A549 treated with CpdA at 1 μM for 4 hours (cell line): ENCODE data around the gene KRT81. TPM values are rescaled to one million over a fixed set of nuclear protein-coding genes. Genes with fewer than 3 reads are reported as not detected.

ENCODE experiments used
- total RNA-seq: library from RNA; stranded (reverse); fragments of 200-300 nt; extraction: Qiagen RNA extraction; gene quantifications from 5 replicates; pipeline ENCODE4 v1.2.3, GENCODE V29; 2022; ENCODE audit warnings: low read depth

Gene KRT81
- total RNA-seq = 2,679 to 3,731 TPM (median 3,430 TPM) in 5 replicates

GRCh38 chr12:52291267-52291935 lies at the start of gene KRT81:
Gene KRT81 (minus strand): TSS chr12:52291534. CDS start chr12:52291465, 69 bp downstream.

GRCh38 chr12:52320784-52321400 lies 29.6 kb upstream of the KRT81 start, which contains the start of gene KRT83:
Gene KRT83 (minus strand): TSS chr12:52321398. CDS start chr12:52321335, 63 bp downstream.

DNA sequence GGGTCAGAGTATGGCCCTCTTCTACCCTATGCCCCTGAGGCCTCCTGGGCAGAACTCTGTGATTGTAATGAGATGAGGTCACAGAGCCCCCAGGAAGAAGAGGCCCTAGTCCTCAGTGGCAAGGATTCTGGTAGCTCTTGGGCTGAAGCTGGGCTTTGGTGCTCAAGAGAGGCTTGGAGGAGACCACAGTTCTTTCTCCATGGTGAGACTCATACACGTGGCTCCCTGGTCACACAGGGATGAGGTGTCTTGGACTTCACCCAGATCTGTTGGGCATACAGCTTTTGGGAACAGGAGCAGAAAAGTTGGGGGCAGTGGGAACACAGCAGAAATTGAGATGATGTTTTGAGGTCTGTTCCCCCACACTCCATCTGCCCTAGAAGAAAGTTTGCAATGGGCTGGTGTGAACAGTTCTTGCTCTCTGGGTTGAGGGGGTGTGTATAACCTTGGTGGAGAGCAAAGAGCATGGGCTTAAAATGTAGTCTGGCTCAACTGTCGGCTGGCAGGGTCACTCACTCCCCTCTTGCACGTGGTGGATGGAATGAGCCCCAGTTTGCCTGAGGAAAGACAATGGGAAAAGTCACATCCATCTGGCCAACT lies 16.7 kb downstream of the KRT81 start, which contains the start of gene KRT86:
KRT86 (plus strand) TSS at position 125 of the 600 bp plus-strand sequence. CDS start 27,272 bp downstream, outside the sequence.

Other genes with a start within 250 kb of the KRT81 start
- 29.4 to 44.4 TPM (median 34.5 TPM) in 5 replicates for gene NR4A1, start 240.1 kb downstream of the KRT81 start, total RNA-seq
- 77.7 to 101 TPM (median 99.2 TPM) in 5 replicates for gene ATG101, start 221.6 kb downstream of the KRT81 start, total RNA-seq
- gene SMIM41, start 211.8 kb downstream of the KRT81 start, total RNA-seq = not detected in 5 replicates
- 46.5 to 67.3 TPM (median 57.9 TPM) in 5 replicates for gene KRT80, start 99.5 kb downstream of the KRT81 start, total RNA-seq
- 3,689 to 4,475 TPM (median 3,814 TPM) in 5 replicates for gene KRT7, start 58.3 kb downstream of the KRT81 start, total RNA-seq
- gene KRT86, start 16.9 kb downstream of the KRT81 start, total RNA-seq = 20.4 to 43.5 TPM (median 41.1 TPM) in 5 replicates
- gene KRT83, start 29.9 kb upstream of the KRT81 start, total RNA-seq = 2.2 to 6.1 TPM (median 5.3 TPM) in 5 replicates
- gene KRT85, start 75.9 kb upstream of the KRT81 start, total RNA-seq = not detected in 5 replicates
- gene KRT84, start 94.1 kb upstream of the KRT81 start, total RNA-seq = not detected in 5 replicates
- gene KRT82, start 114.8 kb upstream of the KRT81 start, total RNA-seq = not detected in 5 replicates
- 0.19 to 0.29 TPM (median 0.23 TPM) in 5 replicates for gene KRT75, start 142.8 kb upstream of the KRT81 start, total RNA-seq
- 0.06 TPM in 1 of 5 replicates, not detected in the others for gene KRT6B, start 160.6 kb upstream of the KRT81 start, total RNA-seq
- gene KRT6C, start 182.3 kb upstream of the KRT81 start, total RNA-seq = not detected in 5 replicates
- gene KRT6A, start 201.7 kb upstream of the KRT81 start, total RNA-seq = 0.15 to 0.42 TPM (median 0.29 TPM) in 5 replicates
- gene KRT5, start 228.9 kb upstream of the KRT81 start, total RNA-seq = 0.08 to 0.25 TPM (median 0.09 TPM) in 3 of 5 replicates, not detected in the others